Natural killer cell (primary cell): ENCODE data around the gene TMEM239. TPM values are rescaled to one million over a fixed set of nuclear protein-coding genes. Genes with fewer than 3 reads are reported as not detected.

Experiments
- ATAC-seq, 3 donors: fragments of 150-1000 bp in 2 of 3; fragments of 200-7000 bp in 1 of 3; cut with Tn5 transposase; 1 replicate in 1 of 3; 2 replicates in 2 of 3; pipeline ENCODE4 v1.10.0; 2021; ENCODE audit warnings: mild to moderate bottlenecking in 2 of 3, moderate library complexity in 2 of 3
- DNase-seq, 2 donors: peaks; one replicate each; pipeline versions ENCODE4 v3.0.0 to v3.0.0-alpha.2; 2013 to 2021; ENCODE audit warnings: mixed read lengths in 1 of 2
- H3K27ac ChIP-seq: one replicate; pipeline ENCODE4 v1.5.1; 2013; ENCODE audit warnings: mild to moderate bottlenecking, low read length
- H3K27me3 ChIP-seq: one replicate; pipeline ENCODE4 v1.6.1; 2013; ENCODE audit warnings: low read length; ENCODE audit not compliant: control insufficient read depth, insufficient read depth
- H3K36me3 ChIP-seq: one replicate; pipeline ENCODE4 v1.6.1; 2013; ENCODE audit warnings: low read length; ENCODE audit not compliant: control insufficient read depth, insufficient read depth
- H3K4me1 ChIP-seq: one replicate; pipeline ENCODE4 v1.6.1; 2013; ENCODE audit warnings: low read length; ENCODE audit not compliant: control insufficient read depth, insufficient read depth
- H3K4me3 ChIP-seq: one replicate; pipeline ENCODE4 v1.5.1; 2013; ENCODE audit warnings: low read length
- H3K9me3 ChIP-seq: one replicate; pipeline ENCODE4 v1.6.1; 2013; ENCODE audit warnings: low read length; ENCODE audit not compliant: control insufficient read depth, insufficient read depth
- H3K27ac Mint-ChIP-seq, 2 donors: one replicate each; pipeline ENCODE4 v1.8.0; 2022; ENCODE audit warnings: mild to moderate bottlenecking in 2 of 2, mixed read lengths in 2 of 2, moderate library complexity in 1 of 2
- H3K27me3 Mint-ChIP-seq, 2 donors: one replicate each; pipeline ENCODE4 v1.8.0; 2022; ENCODE audit warnings: low read depth in 2 of 2, mixed read lengths in 2 of 2
- H3K36me3 Mint-ChIP-seq: one replicate; pipeline ENCODE4 v1.8.0; 2022; ENCODE audit warnings: mixed read lengths
- H3K4me1 Mint-ChIP-seq, 2 donors: one replicate each; pipeline ENCODE4 v1.8.0; 2022; ENCODE audit warnings: mixed read lengths in 2 of 2
- H3K4me3 Mint-ChIP-seq: one replicate; pipeline ENCODE4 v1.8.0; 2022; ENCODE audit warnings: mild to moderate bottlenecking, moderate library complexity, mixed read lengths
- H3K9me3 Mint-ChIP-seq, 2 donors: one replicate each; pipeline ENCODE4 v1.8.0; 2022; ENCODE audit warnings: mixed read lengths in 2 of 2
- CTCF ChIP-seq: fragments of 200-600 bp; IDR thresholded peaks from one replicate; pipeline ENCODE4 v1.8.0; 2022; ENCODE audit warnings: antibody characterized with exemption
- WGBS: methylation state at CpG from one replicate; pipeline ENCODE4 v1.1.7; 2013; ENCODE audit warnings: missing lambda C conversion rate; ENCODE audit not compliant: insufficient coverage; 5-methylcytosine and 5-hydroxymethylcytosine counted together
- intact Hi-C: fragments of 100-400 bp; cut with micrococcal nuclease; formaldehyde crosslinking; loops from one replicate; pipeline ENCODE4 v1.14.2; 2022
- total RNA-seq, 4 donors: library from RNA; stranded (reverse); fragments of 120-200 nt in 1 of 4; gene quantifications; one replicate each; pipeline versions ENCODE4 v1.2.3 to v1.2.4, GENCODE V29; 2013 to 2022

Gene TMEM239
- total RNA-seq, 3 donors from 2014 or later (not counting 1 experiment from before 2014, with no cell fraction given), result not detected

- Histone ChIP-seq H3K4me1 (peaks cover 10% of the 10 kb centered on the region), H3K27me3 (no peaks in the 10 kb centered on the region), H3K36me3 (peaks cover 4% of the 10 kb centered on the region), H3K9me3 (no peaks in the 10 kb centered on the region), H3K4me3 (no peak overlapping the region), H3K27ac (no peak overlapping the region)
- Mint-ChIP-seq H3K4me3 (no peak overlapping the region), H3K36me3 (no peaks in the 10 kb centered on the region), H3K27me3 (no peaks in the 10 kb centered on the region), H3K27ac (no peak overlapping the region), H3K9me3 (no peaks in the 10 kb centered on the region), H3K4me1 (peaks cover 23 to 39% of the 10 kb centered on the region in 2 donors)
- intact Hi-C loops, result no loop called here
- TF ChIP-seq CTCF, result no peak
- no peak for DNase-seq
- WGBS, result 80% methylated on average over 2 of the region's 2 CpGs
- no peak for ATAC-seq
These were observed 29.4 kb downstream of the TMEM239 start for GRCh38 chr20:2845607-2846006.

DNA sequence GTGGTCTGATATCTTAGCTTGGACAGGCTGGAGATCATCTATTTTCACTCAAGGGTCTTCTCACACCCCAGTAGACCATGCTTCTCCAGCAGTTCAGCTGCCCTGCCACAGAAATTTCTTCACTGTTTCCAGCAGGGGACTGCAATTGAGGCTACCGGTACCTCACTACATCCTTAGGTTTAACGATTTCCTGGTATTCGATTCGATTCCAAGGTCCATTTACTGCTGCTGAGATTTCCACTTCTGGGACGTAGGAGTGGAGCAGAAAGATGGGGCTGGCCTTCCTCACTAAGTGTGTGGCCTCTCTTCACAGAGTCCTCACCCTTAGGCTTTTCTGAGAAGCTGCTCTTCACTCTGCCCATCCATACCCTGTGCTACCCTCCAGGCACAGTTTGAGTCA is 30.5 kb downstream of the TMEM239 start:
- no peak overlapping the region for H3K4me3 Mint-ChIP-seq
- no peaks in the 10 kb centered on the region for H3K9me3 ChIP-seq

GRCh38 chr20:2847802-2848201 is 31.6 kb downstream of the TMEM239 start:
- intact Hi-C loops, result no loop called here
- WGBS, result 94% methylated on average over 4 of the region's 4 CpGs
- Histone ChIP-seq H3K27ac (no peak overlapping the region), H3K27me3 (no peaks in the 10 kb centered on the region), H3K36me3 (peaks cover 4% of the 10 kb centered on the region), H3K4me3 (no peak overlapping the region), H3K4me1 (peaks cover 18% of the 10 kb centered on the region), H3K9me3 (no peaks in the 10 kb centered on the region)
- DNase-seq, result no peak
- peak overlapping the region in 1 of 2 donors; percentile 58 for H3K27ac Mint-ChIP-seq
- H3K4me3 Mint-ChIP-seq, result no peak overlapping the region
- H3K36me3 Mint-ChIP-seq, result no peaks in the 10 kb centered on the region
- peaks cover 35 to 51% of the 10 kb centered on the region in 2 donors for H3K4me1 Mint-ChIP-seq
- H3K27me3 Mint-ChIP-seq, result no peaks in the 10 kb centered on the region
- ATAC-seq, result no peak
- H3K9me3 Mint-ChIP-seq, result no peaks in the 10 kb centered on the region
- no peak for TF ChIP-seq CTCF

More for the DNA sequence above, 30.5 kb downstream of the TMEM239 start:
- intact Hi-C loops, result no loop called here
- no peak for ATAC-seq
- H3K4me1 ChIP-seq, result peaks cover 12% of the 10 kb centered on the region
- no peaks in the 10 kb centered on the region for H3K9me3 Mint-ChIP-seq
- 98% methylated on average over 5 of the region's 5 CpGs for WGBS
- no peak overlapping the region for H3K27ac ChIP-seq
- no peaks in the 10 kb centered on the region for H3K27me3 ChIP-seq
- H3K27me3 Mint-ChIP-seq, result no peaks in the 10 kb centered on the region
- H3K36me3 ChIP-seq, result peaks cover 4% of the 10 kb centered on the region
- peak overlapping the region in 1 of 2 donors; percentile 42 for H3K27ac Mint-ChIP-seq
- no peak for DNase-seq
- H3K36me3 Mint-ChIP-seq, result no peaks in the 10 kb centered on the region
- H3K4me1 Mint-ChIP-seq, result peaks cover 25 to 40% of the 10 kb centered on the region in 2 donors
- H3K4me3 ChIP-seq, result no peak overlapping the region
- TF ChIP-seq CTCF, result no peak

DNA sequence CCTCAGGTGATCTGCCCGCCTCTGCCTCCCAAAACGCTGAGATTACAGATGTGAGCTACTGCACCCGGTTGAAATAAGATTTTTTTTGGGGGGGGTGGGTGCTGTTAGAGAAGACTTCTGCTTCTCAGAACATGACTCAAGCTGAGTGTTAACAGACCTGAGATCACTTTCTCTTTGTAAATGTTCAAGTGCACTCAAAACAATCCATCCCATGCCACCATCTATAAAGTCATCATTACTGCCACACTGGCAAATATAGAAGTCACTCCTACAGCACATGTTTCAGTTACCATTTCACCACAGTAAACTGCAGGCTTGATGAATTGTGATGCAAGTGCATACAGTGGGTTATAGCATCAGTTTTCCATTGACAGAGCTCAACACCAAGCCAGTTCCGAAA is 33.4 kb downstream of the TMEM239 start:
- no peaks in the 10 kb centered on the region for H3K27me3 Mint-ChIP-seq

More for the DNA sequence above, 33.4 kb downstream of the TMEM239 start:
- peak overlapping the region in 1 of 2 donors; percentile 90 for H3K27ac Mint-ChIP-seq
- Histone ChIP-seq H3K27me3 (no peaks in the 10 kb centered on the region), H3K9me3 (no peaks in the 10 kb centered on the region), H3K4me1 (peaks cover 23% of the 10 kb centered on the region), H3K27ac (no peak overlapping the region), H3K36me3 (no peaks in the 10 kb centered on the region), H3K4me3 (no peak overlapping the region)
- ATAC-seq (no peak), DNase-seq (no peak)
- WGBS, result 91% methylated on average over 4 of the region's 4 CpGs
- H3K9me3 Mint-ChIP-seq, result no peaks in the 10 kb centered on the region
- no peaks in the 10 kb centered on the region for H3K36me3 Mint-ChIP-seq
- peaks cover 25 to 50% of the 10 kb centered on the region in 2 donors for H3K4me1 Mint-ChIP-seq
- no peak overlapping the region for H3K4me3 Mint-ChIP-seq
- TF ChIP-seq CTCF, result no peak
- intact Hi-C loops, result no loop called here
